DND-41 (cell line): ENCODE measurements around the gene ADPGK.

Experiments used
- ATAC-seq: fragments of 200-7000 bp; cut with Tn5 transposase; 3 replicates; pipeline ENCODE4 v1.9.1; 2021; ENCODE audit warnings: low read depth; ENCODE audit not compliant: insufficient read depth
- DNase-seq: peaks from one replicate; pipeline ENCODE4 v3.0.0-alpha.2; 2020
- H2AFZ ChIP-seq: 2 replicates; pipeline ENCODE4 v1.6.0; 2012; ENCODE audit warnings: low read depth, low read length
- H3K27ac ChIP-seq: 2 replicates; pipeline ENCODE4 v1.5.1; 2012; ENCODE audit warnings: low read length, inconsistent platforms
- H3K27me3 ChIP-seq: fragments of 200-600 bp; sonication (generic); 2 replicates; pipeline ENCODE4 v1.6.0; 2012; ENCODE audit warnings: low read length, mild to moderate bottlenecking, inconsistent platforms; ENCODE audit not compliant: insufficient read depth, poor library complexity
- H3K36me3 ChIP-seq: 2 replicates; pipeline ENCODE4 v1.5.1; 2012; ENCODE audit warnings: low read length, inconsistent platforms; ENCODE audit not compliant: insufficient read depth
- H3K4me1 ChIP-seq: 2 replicates; pipeline ENCODE4 v1.5.1; 2012; ENCODE audit warnings: mild to moderate bottlenecking, low read length; ENCODE audit not compliant: insufficient read depth
- H3K4me2 ChIP-seq: 2 replicates; pipeline ENCODE4 v1.6.0; 2012; ENCODE audit warnings: mild to moderate bottlenecking, moderate library complexity, low read length, inconsistent platforms; ENCODE audit not compliant: insufficient read depth
- H3K4me3 ChIP-seq, 2 experiments: fragments of 200-600 bp in 1 of 2; shearing (Covaris generic) in 1 of 2; 2 replicates each; pipeline ENCODE4 v1.5.1; 2012 to 2016; ENCODE audit warnings: inconsistent platforms in 2 of 2, low read length in 2 of 2, mild to moderate bottlenecking in 2 of 2, low read depth in 1 of 2, moderate library complexity in 1 of 2
- H3K79me2 ChIP-seq: 2 replicates; pipeline ENCODE4 v1.6.0; 2012; ENCODE audit warnings: low read length, inconsistent platforms; ENCODE audit not compliant: insufficient read depth
- H3K9ac ChIP-seq: 2 replicates; pipeline ENCODE4 v1.6.0; 2012; ENCODE audit warnings: low read depth, mild to moderate bottlenecking, inconsistent platforms, low read length, moderate library complexity
- H3K9me3 ChIP-seq: 2 replicates; pipeline ENCODE4 v1.5.1; 2012; ENCODE audit warnings: low read length, moderate library complexity, mild to moderate bottlenecking, inconsistent platforms; ENCODE audit not compliant: insufficient read depth, severe bottlenecking
- H4K20me1 ChIP-seq: 2 replicates; pipeline ENCODE4 v1.6.0; 2012; ENCODE audit warnings: low read length; ENCODE audit not compliant: insufficient read depth
- CTCF ChIP-seq: IDR thresholded peaks from 2 replicates; pipeline ENCODE4 v1.5.1; 2012; ENCODE audit warnings: borderline replicate concordance, low read length, moderate library complexity, mild to moderate bottlenecking; ENCODE audit not compliant: poor library complexity, severe bottlenecking; ENCODE audit errors: extremely low read depth
- EZH2 ChIP-seq: IDR thresholded peaks from 3 replicates; pipeline ENCODE4 v1.6.1; 2012; ENCODE audit warnings: borderline replicate concordance, low read depth, mild to moderate bottlenecking, moderate library complexity, low read length, inconsistent platforms; ENCODE audit not compliant: severe bottlenecking

ADPGK gene

GRCh38 chr15:72782274-72783003 is 1.1 kb downstream of the ADPGK start:
- no peaks in the 10 kb centered on the region for H3K9me3 ChIP-seq
- ATAC-seq (no peak), DNase-seq (peak; percentile 21)
- peaks cover 33% of the 10 kb centered on the region for H3K4me1 ChIP-seq
- H3K79me2 ChIP-seq = peaks cover 59% of the 10 kb centered on the region
- H3K36me3 ChIP-seq = peaks cover 29% of the 10 kb centered on the region
- no peaks in the 10 kb centered on the region for H3K27me3 ChIP-seq
- H2AFZ ChIP-seq = peak overlapping the region; percentile 93
- peak overlapping the region; percentile 97 for H3K9ac ChIP-seq
- peak overlapping the region; percentile 89 for H3K27ac ChIP-seq
- H3K4me3 ChIP-seq = peak overlapping the region; percentile 52 to 94
- H3K4me2 ChIP-seq = peak overlapping the region; percentile 73
- H4K20me1 ChIP-seq = peaks cover 10% of the 10 kb centered on the region; the same call in 1 of the 2 replicates
- TF ChIP-seq EZH2 (no peak), CTCF (no peak)

GRCh38 chr15:72781631-72782030 is 1.9 kb downstream of the ADPGK start:
- Histone ChIP-seq H3K9me3 (no peaks in the 10 kb centered on the region), H3K4me3 (peak overlapping the region in 1 of 2 experiments; percentile 94; a peak in 2 of 4 replicates)

DNA sequence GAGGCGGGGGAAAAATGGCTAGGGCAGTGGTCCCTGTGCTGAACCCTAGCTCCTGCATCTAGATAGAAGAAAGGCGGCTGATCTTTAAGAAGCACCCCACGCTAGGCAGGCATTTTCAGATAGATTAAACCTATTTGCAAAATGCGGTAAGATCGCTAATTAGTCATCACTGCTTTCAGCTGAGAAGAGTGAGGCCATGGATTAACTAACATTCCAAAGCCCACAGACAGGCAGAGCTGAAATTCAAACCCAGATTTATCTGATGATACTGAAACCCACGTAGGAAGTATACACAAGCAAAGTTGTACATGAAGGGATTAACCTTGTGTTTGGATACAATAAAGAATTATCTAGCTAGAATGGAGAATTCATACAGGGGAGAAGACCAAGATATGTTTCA is 4.8 kb downstream of the ADPGK start:
- peaks cover 90% of the 10 kb centered on the region for H3K79me2 ChIP-seq
- H3K9me3 ChIP-seq = no peaks in the 10 kb centered on the region
- peaks cover 47% of the 10 kb centered on the region for H3K36me3 ChIP-seq
- H3K4me3 ChIP-seq = no peak overlapping the region
- H2AFZ ChIP-seq = no peak overlapping the region
- ATAC-seq (no peak), DNase-seq (no peak)
- H3K27me3 ChIP-seq = no peaks in the 10 kb centered on the region
- H4K20me1 ChIP-seq = peaks cover 14% of the 10 kb centered on the region; the same call in 1 of the 2 replicates
- H3K4me1 ChIP-seq = peaks cover 19% of the 10 kb centered on the region
- H3K27ac ChIP-seq = no peak overlapping the region
- no peak for TF ChIP-seq CTCF
- no peak for TF ChIP-seq EZH2
- no peak overlapping the region for H3K4me2 ChIP-seq
- no peak overlapping the region for H3K9ac ChIP-seq

More at GRCh38 chr15:72781631-72782030, 1.9 kb downstream of the ADPGK start:
- Histone ChIP-seq H3K9ac (peak overlapping the region; percentile 97; the same call in 1 of the 2 replicates), H3K36me3 (peaks cover 34% of the 10 kb centered on the region), H3K4me1 (peaks cover 33% of the 10 kb centered on the region), H3K27ac (peak overlapping the region; percentile 11; the same call in 1 of the 2 replicates), H4K20me1 (peaks cover 10% of the 10 kb centered on the region; the same call in 1 of the 2 replicates), H3K27me3 (no peaks in the 10 kb centered on the region), H2AFZ (no peak overlapping the region), H3K79me2 (peaks cover 66% of the 10 kb centered on the region), H3K4me2 (peak overlapping the region; percentile 73)
- DNase-seq = no peak
- TF ChIP-seq CTCF = no peak
- TF ChIP-seq EZH2 = no peak
- ATAC-seq = no peak
